A549 (cell line): ENCODE results near the gene SKAP1.

ENCODE experiments used
- BCL3 ChIP-seq: fragments of >200 bp; sonication (Bioruptor Twin); formaldehyde crosslinking; IDR thresholded peaks from 3 replicates; pipeline ENCODE4 v1.6.1; 2016
- CEBPB ChIP-seq, 2 experiments: fragments of >200 bp in 1 of 2; sonication (Bioruptor Twin) in 1 of 2; formaldehyde crosslinking in 1 of 2; IDR thresholded peaks; 2 replicates each; pipeline ENCODE4 v1.6.1; 2012 to 2016
- POLR2A ChIP-seq: IDR thresholded peaks from 2 replicates; pipeline ENCODE4 v1.6.1; 2012; ENCODE audit warnings: mild to moderate bottlenecking, low read length
- RCOR1 ChIP-seq: fragments of 150-350 bp; IDR thresholded peaks from 2 replicates; pipeline ENCODE4 v1.6.1; 2014; ENCODE audit warnings: antibody characterized with exemption, low read length, low read depth
- RFX5 ChIP-seq: fragments of 450-650 bp; IDR thresholded peaks from 2 replicates; pipeline ENCODE4 v1.7.1; 2014; ENCODE audit warnings: antibody characterized with exemption, mild to moderate bottlenecking, moderate library complexity
- ZFP36 ChIP-seq: fragments of 450-650 bp; IDR thresholded peaks from 2 replicates; pipeline ENCODE4 v1.6.1; 2014; ENCODE audit warnings: borderline replicate concordance; ENCODE audit not compliant: partially characterized antibody
- TF ChIP-seq, protein P1 (sequence below): fragments of >200 bp; sonication (Bioruptor Twin); formaldehyde crosslinking; IDR thresholded peaks from 3 replicates; pipeline ENCODE4 v1.5.1; 2016

DNA sequence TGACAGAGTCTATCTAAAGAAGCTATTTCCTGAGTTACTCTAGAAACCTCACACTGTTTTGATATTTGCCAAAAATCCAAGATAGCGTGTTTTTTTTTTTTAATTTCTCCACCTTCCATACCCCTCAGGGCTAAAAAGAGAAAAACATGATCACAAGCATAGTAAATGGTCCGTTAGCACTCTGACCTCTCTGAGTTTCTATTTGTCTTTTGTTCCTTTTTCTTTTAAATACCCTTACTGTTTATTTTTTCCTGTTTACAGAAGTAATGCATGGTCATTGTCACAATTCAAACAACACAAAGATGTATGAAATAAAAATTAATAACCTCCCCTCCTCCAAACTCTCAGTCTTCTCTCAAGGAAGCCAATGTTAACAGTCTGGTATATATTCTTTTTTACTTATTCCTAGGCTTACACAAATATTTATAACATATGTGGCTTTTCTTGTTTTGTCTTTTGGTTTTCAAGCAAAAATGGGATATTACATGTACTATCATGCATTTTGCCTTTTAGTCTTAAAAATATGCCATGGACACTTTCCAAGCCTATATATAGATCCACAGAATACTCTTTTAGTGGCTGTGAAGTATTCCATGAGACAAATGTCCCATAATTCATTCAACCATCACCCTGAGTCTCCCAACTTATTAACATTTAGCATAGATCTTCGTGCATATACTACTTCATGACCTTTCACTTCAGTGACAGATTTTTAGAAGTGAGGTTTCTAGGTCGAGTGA lies 3.1 kb downstream of the SKAP1 start:
- TF ChIP-seq, protein P1, sequence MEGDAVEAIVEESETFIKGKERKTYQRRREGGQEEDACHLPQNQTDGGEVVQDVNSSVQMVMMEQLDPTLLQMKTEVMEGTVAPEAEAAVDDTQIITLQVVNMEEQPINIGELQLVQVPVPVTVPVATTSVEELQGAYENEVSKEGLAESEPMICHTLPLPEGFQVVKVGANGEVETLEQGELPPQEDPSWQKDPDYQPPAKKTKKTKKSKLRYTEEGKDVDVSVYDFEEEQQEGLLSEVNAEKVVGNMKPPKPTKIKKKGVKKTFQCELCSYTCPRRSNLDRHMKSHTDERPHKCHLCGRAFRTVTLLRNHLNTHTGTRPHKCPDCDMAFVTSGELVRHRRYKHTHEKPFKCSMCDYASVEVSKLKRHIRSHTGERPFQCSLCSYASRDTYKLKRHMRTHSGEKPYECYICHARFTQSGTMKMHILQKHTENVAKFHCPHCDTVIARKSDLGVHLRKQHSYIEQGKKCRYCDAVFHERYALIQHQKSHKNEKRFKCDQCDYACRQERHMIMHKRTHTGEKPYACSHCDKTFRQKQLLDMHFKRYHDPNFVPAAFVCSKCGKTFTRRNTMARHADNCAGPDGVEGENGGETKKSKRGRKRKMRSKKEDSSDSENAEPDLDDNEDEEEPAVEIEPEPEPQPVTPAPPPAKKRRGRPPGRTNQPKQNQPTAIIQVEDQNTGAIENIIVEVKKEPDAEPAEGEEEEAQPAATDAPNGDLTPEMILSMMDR, result no peak
- no peak for TF ChIP-seq BCL3
- TF ChIP-seq CEBPB (IDR thresholded peaks at IDR 0.05), result no peak
- TF ChIP-seq RFX5, result no peak
- TF ChIP-seq ZFP36, result no peak
- TF ChIP-seq RCOR1, result no peak
- no peak for TF ChIP-seq POLR2A
